Liver (tissue), 3 donors: ENCODE results near the gene TOR4A.
A peak's percentile ranks its signal among the peaks of the same experiment; 100 is the strongest.

Source experiments
- ATF3 ChIP-seq: IDR thresholded peaks from 2 replicates; pipeline ENCODE4 v1.6.1; 2016; ENCODE audit warnings: antibody characterized with exemption
- CTCF ChIP-seq: fragments of 150-350 bp; IDR thresholded peaks from 2 replicates; pipeline ENCODE4 v1.5.1; 2017; ENCODE audit warnings: improper control_type of control experiment, low read depth, low read length; ENCODE audit not compliant: missing input control
- GABPA ChIP-seq, 2 donors: IDR thresholded peaks in 1 of 2; conservative IDR thresholded peaks in 1 of 2; 2 replicates each; pipeline ENCODE4 v1.6.1; 2016; ENCODE audit warnings: antibody characterized with exemption in 2 of 2, mild to moderate bottlenecking in 1 of 2, moderate library complexity in 1 of 2
- JUND ChIP-seq, 2 donors: IDR thresholded peaks; 2 replicates each; pipeline ENCODE4 v1.6.1; 2016; ENCODE audit warnings: antibody characterized with exemption in 2 of 2
- MAX ChIP-seq: IDR thresholded peaks from 2 replicates; pipeline ENCODE4 v1.6.1; 2016; ENCODE audit warnings: antibody characterized with exemption
- RAD21 ChIP-seq, 2 donors: IDR thresholded peaks; 2 replicates each; pipeline ENCODE4 v1.6.1; 2016; ENCODE audit warnings: antibody characterized with exemption in 2 of 2, mild to moderate bottlenecking in 2 of 2
- REST ChIP-seq: IDR thresholded peaks from 2 replicates; pipeline ENCODE4 v1.6.1; 2016; ENCODE audit warnings: antibody characterized with exemption, mild to moderate bottlenecking
- RXRA ChIP-seq, 2 donors: IDR thresholded peaks; 2 replicates each; pipeline ENCODE4 v1.6.1; 2017 to 2018; ENCODE audit warnings: antibody characterized with exemption in 2 of 2, mild to moderate bottlenecking in 1 of 2
- SP1 ChIP-seq: IDR thresholded peaks from 2 replicates; pipeline ENCODE4 v1.6.1; 2018; ENCODE audit warnings: antibody characterized with exemption, mild to moderate bottlenecking
- TAF1 ChIP-seq: conservative IDR thresholded peaks from 2 replicates; pipeline ENCODE4 v1.6.1; 2016; ENCODE audit warnings: antibody characterized with exemption, mild to moderate bottlenecking
- YY1 ChIP-seq: IDR thresholded peaks from 2 replicates; pipeline ENCODE4 v1.6.1; 2016; ENCODE audit warnings: antibody characterized with exemption, mild to moderate bottlenecking
- donor health status: healthy.
- donor health status: healthy.

GRCh38 chr9:137269231-137269772 is 8.2 kb upstream of the TOR4A start:
- TF ChIP-seq REST (no peak), ATF3 (no peak), CTCF (no peak), JUND (IDR thresholded peaks at IDR 0.05) (no peak), SP1 (peak; percentile 57), RAD21 (IDR thresholded peaks at IDR 0.05) (peak in 1 of 2 donors; percentile 17), MAX (peak; percentile 75), RXRA (IDR thresholded peaks at IDR 0.05) (peak; percentile 41 to 51), TAF1 (no peak), YY1 (no peak), GABPA (IDR thresholded peaks at IDR 0.05 in 1 of 2, conservative IDR thresholded peaks at IDR 0.05 in 1 of 2) (peak in 1 of 2 donors; percentile 45)
